Natural killer cell (primary cell): ENCODE measurements around the gene RBM38. TPM values are rescaled to one million over a fixed set of nuclear protein-coding genes. Genes with fewer than 3 reads are reported as not detected.

Source experiments
- ATAC-seq, 3 donors: fragments of 150-1000 bp in 2 of 3; fragments of 200-7000 bp in 1 of 3; cut with Tn5 transposase; 1 replicate in 1 of 3; 2 replicates in 2 of 3; pipeline ENCODE4 v1.10.0; 2021; ENCODE audit warnings: mild to moderate bottlenecking in 2 of 3, moderate library complexity in 2 of 3
- DNase-seq, 2 donors: peaks; one replicate each; pipeline versions ENCODE4 v3.0.0 to v3.0.0-alpha.2; 2013 to 2021; ENCODE audit warnings: mixed read lengths in 1 of 2
- H3K27ac ChIP-seq: one replicate; pipeline ENCODE4 v1.5.1; 2013; ENCODE audit warnings: mild to moderate bottlenecking, low read length
- H3K27me3 ChIP-seq: one replicate; pipeline ENCODE4 v1.6.1; 2013; ENCODE audit warnings: low read length; ENCODE audit not compliant: control insufficient read depth, insufficient read depth
- H3K36me3 ChIP-seq: one replicate; pipeline ENCODE4 v1.6.1; 2013; ENCODE audit warnings: low read length; ENCODE audit not compliant: control insufficient read depth, insufficient read depth
- H3K4me1 ChIP-seq: one replicate; pipeline ENCODE4 v1.6.1; 2013; ENCODE audit warnings: low read length; ENCODE audit not compliant: control insufficient read depth, insufficient read depth
- H3K4me3 ChIP-seq: one replicate; pipeline ENCODE4 v1.5.1; 2013; ENCODE audit warnings: low read length
- H3K9me3 ChIP-seq: one replicate; pipeline ENCODE4 v1.6.1; 2013; ENCODE audit warnings: low read length; ENCODE audit not compliant: control insufficient read depth, insufficient read depth
- H3K27ac Mint-ChIP-seq, 2 donors: one replicate each; pipeline ENCODE4 v1.8.0; 2022; ENCODE audit warnings: mild to moderate bottlenecking in 2 of 2, mixed read lengths in 2 of 2, moderate library complexity in 1 of 2
- H3K27me3 Mint-ChIP-seq, 2 donors: one replicate each; pipeline ENCODE4 v1.8.0; 2022; ENCODE audit warnings: low read depth in 2 of 2, mixed read lengths in 2 of 2
- H3K36me3 Mint-ChIP-seq: one replicate; pipeline ENCODE4 v1.8.0; 2022; ENCODE audit warnings: mixed read lengths
- H3K4me1 Mint-ChIP-seq, 2 donors: one replicate each; pipeline ENCODE4 v1.8.0; 2022; ENCODE audit warnings: mixed read lengths in 2 of 2
- H3K4me3 Mint-ChIP-seq: one replicate; pipeline ENCODE4 v1.8.0; 2022; ENCODE audit warnings: mild to moderate bottlenecking, moderate library complexity, mixed read lengths
- H3K9me3 Mint-ChIP-seq, 2 donors: one replicate each; pipeline ENCODE4 v1.8.0; 2022; ENCODE audit warnings: mixed read lengths in 2 of 2
- WGBS: methylation state at CpG from one replicate; pipeline ENCODE4 v1.1.7; 2013; ENCODE audit warnings: missing lambda C conversion rate; ENCODE audit not compliant: insufficient coverage; 5-methylcytosine and 5-hydroxymethylcytosine counted together
- intact Hi-C: fragments of 100-400 bp; cut with micrococcal nuclease; formaldehyde crosslinking; loops from one replicate; pipeline ENCODE4 v1.14.2; 2022
- total RNA-seq, 4 donors: library from RNA; stranded (reverse); fragments of 120-200 nt in 1 of 4; gene quantifications; one replicate each; pipeline versions ENCODE4 v1.2.3 to v1.2.4, GENCODE V29; 2013 to 2022
- TF ChIP-seq, protein P1 (sequence below): fragments of 200-600 bp; IDR thresholded peaks from one replicate; pipeline ENCODE4 v1.8.0; 2022; ENCODE audit warnings: antibody characterized with exemption

Gene RBM38
- total RNA-seq, 3 donors from 2014 or later (not counting 1 experiment from before 2014, with no cell fraction given), result 217 to 392 (median 264) TPM

DNA sequence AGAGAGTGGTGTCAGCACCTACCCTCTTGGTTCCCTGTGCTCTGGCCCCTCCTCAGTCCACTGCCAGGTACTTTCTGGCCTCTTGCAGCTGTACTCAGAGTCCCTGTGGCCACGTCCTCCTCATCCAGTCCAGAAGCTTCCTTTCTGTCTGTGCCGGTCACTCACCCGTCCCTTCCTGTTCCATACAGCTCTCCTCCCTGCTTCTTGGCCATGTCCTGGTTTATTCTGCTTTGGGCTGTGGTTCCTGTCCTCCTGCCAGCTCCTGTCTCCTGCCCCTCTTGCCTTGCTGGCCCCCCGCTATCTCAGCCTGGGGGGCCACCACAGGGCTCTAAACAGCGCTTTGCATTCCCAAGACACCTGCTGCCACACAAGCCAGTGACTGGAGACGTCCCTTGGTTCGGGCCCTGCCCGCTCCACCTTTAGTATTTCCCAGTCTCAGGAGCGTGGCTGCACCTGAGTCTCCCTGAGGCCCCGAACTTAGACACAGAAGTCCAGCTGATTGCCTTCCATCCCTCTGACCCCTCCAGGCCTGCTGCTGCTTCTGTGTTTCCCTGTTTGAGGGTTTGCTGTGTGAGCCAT is 15.5 kb upstream of the RBM38 start:
- no peaks in the 10 kb centered on the region for H3K9me3 ChIP-seq
- peaks cover 24% of the 10 kb centered on the region for H3K36me3 Mint-ChIP-seq
- intact Hi-C loops, result no loop called here
- H3K9me3 Mint-ChIP-seq, result no peaks in the 10 kb centered on the region
- H3K4me3 ChIP-seq, result no peak overlapping the region
- ATAC-seq (no peak), DNase-seq (no peak)
- WGBS, result 96% methylated on average over 10 of the region's 10 CpGs
- H3K27ac ChIP-seq, result no peak overlapping the region
- H3K4me3 Mint-ChIP-seq, result no peak overlapping the region
- H3K4me1 ChIP-seq, result peaks cover 7% of the 10 kb centered on the region
- H3K27ac Mint-ChIP-seq, result peak overlapping the region; percentile 8 to 61
- no peaks in the 10 kb centered on the region for H3K27me3 ChIP-seq
- TF ChIP-seq, protein P1, sequence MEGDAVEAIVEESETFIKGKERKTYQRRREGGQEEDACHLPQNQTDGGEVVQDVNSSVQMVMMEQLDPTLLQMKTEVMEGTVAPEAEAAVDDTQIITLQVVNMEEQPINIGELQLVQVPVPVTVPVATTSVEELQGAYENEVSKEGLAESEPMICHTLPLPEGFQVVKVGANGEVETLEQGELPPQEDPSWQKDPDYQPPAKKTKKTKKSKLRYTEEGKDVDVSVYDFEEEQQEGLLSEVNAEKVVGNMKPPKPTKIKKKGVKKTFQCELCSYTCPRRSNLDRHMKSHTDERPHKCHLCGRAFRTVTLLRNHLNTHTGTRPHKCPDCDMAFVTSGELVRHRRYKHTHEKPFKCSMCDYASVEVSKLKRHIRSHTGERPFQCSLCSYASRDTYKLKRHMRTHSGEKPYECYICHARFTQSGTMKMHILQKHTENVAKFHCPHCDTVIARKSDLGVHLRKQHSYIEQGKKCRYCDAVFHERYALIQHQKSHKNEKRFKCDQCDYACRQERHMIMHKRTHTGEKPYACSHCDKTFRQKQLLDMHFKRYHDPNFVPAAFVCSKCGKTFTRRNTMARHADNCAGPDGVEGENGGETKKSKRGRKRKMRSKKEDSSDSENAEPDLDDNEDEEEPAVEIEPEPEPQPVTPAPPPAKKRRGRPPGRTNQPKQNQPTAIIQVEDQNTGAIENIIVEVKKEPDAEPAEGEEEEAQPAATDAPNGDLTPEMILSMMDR, result no peak
- no peaks in the 10 kb centered on the region for H3K27me3 Mint-ChIP-seq
- H3K36me3 ChIP-seq, result peaks cover 73% of the 10 kb centered on the region
- H3K4me1 Mint-ChIP-seq, result peaks cover 7 to 26% of the 10 kb centered on the region in 2 donors

DNA sequence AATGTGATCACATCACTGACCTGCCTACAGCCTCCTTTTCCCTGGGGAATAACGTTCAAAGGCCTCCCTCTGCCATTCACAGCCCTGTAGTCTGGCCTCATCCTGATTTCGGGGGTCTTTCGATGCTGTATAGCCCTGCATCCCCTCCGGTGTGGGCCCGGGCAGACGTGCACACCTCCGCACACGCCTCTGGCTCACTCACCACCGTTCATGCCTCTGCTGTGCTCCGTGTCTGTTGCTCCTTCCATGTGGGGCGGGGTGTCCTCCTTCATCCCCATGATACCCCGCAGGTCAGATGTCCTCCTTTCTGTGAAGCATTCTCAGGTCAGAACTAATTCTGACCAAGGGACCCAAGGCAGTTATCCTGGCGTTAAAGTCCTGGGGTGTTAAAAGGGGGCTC is 13.8 kb upstream of the RBM38 start:
- Mint-ChIP-seq H3K9me3 (no peaks in the 10 kb centered on the region), H3K27me3 (no peaks in the 10 kb centered on the region), H3K27ac (peak overlapping the region; percentile 43 to 60), H3K4me1 (peaks cover 16 to 34% of the 10 kb centered on the region in 2 donors), H3K4me3 (no peak overlapping the region), H3K36me3 (peaks cover 17% of the 10 kb centered on the region)
- Histone ChIP-seq H3K27me3 (no peaks in the 10 kb centered on the region), H3K4me1 (peaks cover 13% of the 10 kb centered on the region), H3K27ac (no peak overlapping the region), H3K4me3 (no peak overlapping the region), H3K9me3 (no peaks in the 10 kb centered on the region), H3K36me3 (peaks cover 63% of the 10 kb centered on the region)
- DNase-seq (no peak), ATAC-seq (no peak)
- 93% methylated on average over 12 of the region's 13 CpGs for WGBS
- TF ChIP-seq, protein P1, result no peak
- intact Hi-C loops, result no loop called here

DNA sequence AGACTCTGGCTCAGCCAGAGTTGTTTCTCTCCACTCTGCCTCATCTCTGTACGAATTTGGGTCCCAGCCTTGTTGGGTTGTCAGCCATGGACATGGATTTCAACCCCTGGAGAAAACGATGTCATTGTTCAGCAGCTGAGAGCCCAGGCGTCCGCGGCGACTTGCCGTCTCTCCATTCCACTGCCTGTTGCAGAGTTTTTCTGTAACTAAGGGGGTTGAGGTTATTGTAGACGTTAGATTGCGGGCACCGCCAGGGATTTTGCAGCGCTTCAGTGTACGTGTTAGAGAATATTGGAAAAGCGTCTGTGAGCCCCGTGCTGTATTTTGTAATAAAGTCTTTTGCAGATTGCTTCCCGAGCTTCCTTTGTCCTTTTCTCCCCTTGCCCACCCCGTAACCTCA is 13.1 kb upstream of the RBM38 start:
- Mint-ChIP-seq H3K36me3 (peaks cover 17% of the 10 kb centered on the region), H3K27me3 (no peaks in the 10 kb centered on the region), H3K27ac (no peak overlapping the region), H3K9me3 (no peaks in the 10 kb centered on the region), H3K4me3 (no peak overlapping the region), H3K4me1 (peaks cover 23 to 42% of the 10 kb centered on the region in 2 donors)
- intact Hi-C loops, result no loop called here
- Histone ChIP-seq H3K27me3 (no peaks in the 10 kb centered on the region), H3K4me3 (no peak overlapping the region), H3K9me3 (no peaks in the 10 kb centered on the region), H3K27ac (no peak overlapping the region), H3K36me3 (peaks cover 59% of the 10 kb centered on the region), H3K4me1 (peaks cover 16% of the 10 kb centered on the region)
- DNase-seq (no peak), ATAC-seq (no peak)
- WGBS, result 95% methylated on average over 16 of the region's 16 CpGs
- TF ChIP-seq, protein P1, result no peak
